GM12878 (cell line): ENCODE measurements around the gene THUMPD2. TPM values are rescaled to one million over a fixed set of nuclear protein-coding genes. Genes with fewer than 3 reads are reported as not detected.

Experiments
- ATAC-seq: fragments of 200-7000 bp; cut with Tn5 transposase; 3 replicates; pipeline ENCODE4 v1.9.1; 2020; ENCODE audit warnings: mild to moderate bottlenecking, moderate library complexity
- BruUV-seq: library from RNA; stranded (reverse); fragments of 400-500 nt; replicated peaks from 2 replicates; lab custom pipeline; 2021; lab: Mats Ljungman, UMichigan
- CTCF ChIA-PET: fragments of 300-600 bp; sonication (Branson Sonifier 250); formaldehyde crosslinking; extraction: SDS; loops from one replicate; lab custom pipeline; 2021; ENCODE audit warnings: inconsistent platforms; lab: Yijun Ruan, JAX
- POLR2A ChIA-PET: fragments of 350-600 bp; formaldehyde crosslinking; extraction: SDS; loops from one replicate; lab custom pipeline; 2021; ENCODE audit warnings: inconsistent platforms; lab: Charles Lee
- RAD21 ChIA-PET: fragments of 300-600 bp; sonication (Branson Sonifier 250); formaldehyde crosslinking; loops from one replicate; lab custom pipeline; 2023; ENCODE audit warnings: antibody characterized with exemption; ENCODE audit not compliant: unreplicated experiment; lab: Charles Lee
- SMC1A ChIA-PET: fragments of 300-600 bp; sonication (Branson Sonifier 250); formaldehyde crosslinking; loops from one replicate; lab custom pipeline; 2023; ENCODE audit not compliant: unreplicated experiment, uncharacterized antibody; lab: Charles Lee
- DNase-seq: peaks from one replicate; pipeline ENCODE4 v3.0.0-alpha.2; 2011; ENCODE audit warnings: low read depth, low spot score
- FAIRE-seq: peaks from 3 replicates; lab custom pipeline; 2011; peaks lifted over from hg19 to GRCh38; lab: Jason Lieb, UNC
- H2AFZ ChIP-seq: 2 replicates; pipeline ENCODE4 v1.6.0; 2011; ENCODE audit warnings: low read depth, low read length, control low read depth; ENCODE audit not compliant: control insufficient read depth
- H3K27ac ChIP-seq: 2 replicates; pipeline ENCODE4 v1.5.1; 2011; ENCODE audit warnings: control low read depth; ENCODE audit not compliant: control insufficient read depth, insufficient read depth
- H3K27me3 ChIP-seq, 2 experiments: replicated peaks in 1 of 2; 2 replicates each; pipeline versions ENCODE4 v1.6.0 to v1.6.1; 2011; ENCODE audit warnings: low read length in 1 of 2; ENCODE audit not compliant: control insufficient read depth in 2 of 2, insufficient read depth in 2 of 2
- H3K36me3 ChIP-seq, 2 experiments: 2 replicates each; pipeline ENCODE4 v1.5.1; 2011; ENCODE audit warnings: low read length in 1 of 2; ENCODE audit not compliant: control insufficient read depth in 2 of 2, insufficient read depth in 2 of 2
- H3K4me1 ChIP-seq: 2 replicates; pipeline ENCODE4 v1.6.1; 2011; ENCODE audit warnings: mild to moderate bottlenecking, low read length, moderate library complexity, mixed read lengths; ENCODE audit not compliant: control insufficient read depth, insufficient read depth
- H3K4me2 ChIP-seq: 2 replicates; pipeline ENCODE4 v1.6.0; 2011; ENCODE audit warnings: control low read depth; ENCODE audit not compliant: control insufficient read depth, insufficient read depth
- H3K4me3 ChIP-seq: fragments of 200-600 bp; sonication (generic); 2 replicates; pipeline ENCODE4 v1.5.1; 2016
- H3K79me2 ChIP-seq: 2 replicates; pipeline ENCODE4 v1.6.0; 2011; ENCODE audit warnings: low read length; ENCODE audit not compliant: control insufficient read depth, insufficient read depth
- H3K9ac ChIP-seq: 2 replicates; pipeline ENCODE4 v1.8.0; 2011; ENCODE audit warnings: low read length, control low read depth, mixed read lengths; ENCODE audit not compliant: control insufficient read depth, insufficient read depth
- H3K9me3 ChIP-seq: replicated peaks from 3 replicates; pipeline ENCODE4 v1.5.1; 2011; ENCODE audit warnings: mild to moderate bottlenecking, low read length; ENCODE audit not compliant: control insufficient read depth, insufficient read depth
- H4K20me1 ChIP-seq: 2 replicates; pipeline ENCODE4 v1.6.0; 2011; ENCODE audit not compliant: control insufficient read depth, insufficient read depth
- BRCA1 ChIP-seq: IDR thresholded peaks from 2 replicates; pipeline ENCODE4 v1.6.1; 2011; ENCODE audit warnings: low read depth, low read length, improper control_type of control experiment
- CBX5 ChIP-seq: sonication (generic); IDR thresholded peaks from 2 replicates; pipeline ENCODE4 v1.6.1; 2016; ENCODE audit warnings: low read depth, moderate library complexity, mild to moderate bottlenecking, inconsistent platforms
- EZH2 ChIP-seq: IDR thresholded peaks from 2 replicates; pipeline ENCODE4 v1.6.1; 2012; ENCODE audit warnings: low read depth, mild to moderate bottlenecking, control low read depth, inconsistent platforms, low read length, borderline replicate concordance; ENCODE audit not compliant: control insufficient read depth
- GABPA ChIP-seq: IDR thresholded peaks from 2 replicates; pipeline ENCODE4 v1.6.1; 2014; ENCODE audit warnings: antibody characterized with exemption, low read depth, mild to moderate bottlenecking, inconsistent platforms
- HDAC6 ChIP-seq: fragments of 200-600 bp; sonication (generic); IDR thresholded peaks from one replicate; pipeline ENCODE4 v1.8.0; 2017; ENCODE audit warnings: antibody characterized with exemption; ENCODE audit not compliant: unreplicated experiment
- KAT2A ChIP-seq: conservative IDR thresholded peaks from 2 replicates; pipeline ENCODE4 v1.6.1; 2011; ENCODE audit warnings: low read depth, low read length; ENCODE audit not compliant: control insufficient read depth
- KDM1A ChIP-seq: fragments of 200-600 bp; sonication (generic); IDR thresholded peaks from 2 replicates; pipeline ENCODE4 v1.6.1; 2016; ENCODE audit warnings: borderline replicate concordance
- NFXL1 ChIP-seq: fragments of 450-650 bp; IDR thresholded peaks from 2 replicates; pipeline ENCODE4 v1.6.1; 2017; ENCODE audit warnings: antibody characterized with exemption, mild to moderate bottlenecking, borderline replicate concordance
- PAX5 ChIP-seq: IDR thresholded peaks from 2 replicates; pipeline ENCODE4 v1.6.1; 2011; ENCODE audit warnings: low read depth, low read length, borderline replicate concordance
- SMAD1 ChIP-seq: fragments of 450-650 bp; IDR thresholded peaks from 2 replicates; pipeline ENCODE4 v1.6.1; 2018; ENCODE audit warnings: mild to moderate bottlenecking, low read depth; ENCODE audit not compliant: partially characterized antibody
- WRNIP1 ChIP-seq: IDR thresholded peaks from 2 replicates; pipeline ENCODE4 v1.6.1; 2011; ENCODE audit warnings: low read depth, low read length, improper control_type of control experiment, borderline replicate concordance
- WGBS: methylation state at CpG from one replicate; pipeline ENCODE4 v1.1.6; 2016; ENCODE audit warnings: low lambda C conversion rate; ENCODE audit not compliant: insufficient replicate concordance, insufficient coverage; ENCODE audit errors: missing lambda C conversion rate; 5-methylcytosine and 5-hydroxymethylcytosine counted together
- in situ Hi-C: fragments of 300-500 bp; cut with MboI; formaldehyde crosslinking; loops from 9 replicates; pipeline ENCODE4 v1.14.3; 2018; ENCODE audit warnings: mixed read lengths
- intact Hi-C: fragments of 100-400 bp; cut with micrococcal nuclease; formaldehyde crosslinking; loops from one replicate; pipeline ENCODE4 v1.14.2; 2022; ENCODE audit not compliant: unreplicated experiment
- polyA plus RNA-seq, 11 experiments: library from polyadenylated mRNA; depleted of rRNA in 4 of 11; unstranded in 6 of 11; stranded (reverse) in 5 of 11; fragments of >200 nt; fragmentation: Nextera tagmentation in 4 of 11; fragmentation: Illumina TruSeq in 1 of 11; extraction: Ambion mirVana in 4 of 11; extraction: Trizol in 1 of 11; gene quantifications; 1 replicate in 1 of 11; 2 replicates in 10 of 11; pipeline versions ENCODE4 v1.2.1 to v1.2.3, GENCODE V29; 2011 to 2016; ENCODE audit warnings: inconsistent platforms in 2 of 11, missing spikeins in 2 of 11, low read depth in 1 of 11
- total RNA-seq, 4 experiments: library from RNA; depleted of rRNA in 3 of 4; stranded (reverse); fragments of >200 nt in 3 of 4; fragmentation: Illumina TruSeq in 1 of 4; extraction: Trizol in 1 of 4; gene quantifications; 2 replicates each; pipeline versions ENCODE4 v1.2.1 to v1.2.3, GENCODE V29; 2013 to 2021
- TF ChIP-seq, protein P1 (sequence below): fragments of 150-350 bp; IDR thresholded peaks from 2 replicates; pipeline ENCODE4 v1.6.1; 2014; ENCODE audit warnings: mild to moderate bottlenecking, low read depth, low read length
- TF ChIP-seq, protein P2 (sequence below): fragments of 450-650 bp; IDR thresholded peaks from 2 replicates; pipeline ENCODE4 v1.6.1; 2017; ENCODE audit warnings: low read depth, mild to moderate bottlenecking, moderate library complexity

Gene THUMPD2
- total and polyA plus RNA-seq, 10 of the 15 experiments (the other 5 are each of a cell fraction or from before 2014, with no cell fraction given): 6.7 to 19.7 (median 13.8) TPM

DNA sequence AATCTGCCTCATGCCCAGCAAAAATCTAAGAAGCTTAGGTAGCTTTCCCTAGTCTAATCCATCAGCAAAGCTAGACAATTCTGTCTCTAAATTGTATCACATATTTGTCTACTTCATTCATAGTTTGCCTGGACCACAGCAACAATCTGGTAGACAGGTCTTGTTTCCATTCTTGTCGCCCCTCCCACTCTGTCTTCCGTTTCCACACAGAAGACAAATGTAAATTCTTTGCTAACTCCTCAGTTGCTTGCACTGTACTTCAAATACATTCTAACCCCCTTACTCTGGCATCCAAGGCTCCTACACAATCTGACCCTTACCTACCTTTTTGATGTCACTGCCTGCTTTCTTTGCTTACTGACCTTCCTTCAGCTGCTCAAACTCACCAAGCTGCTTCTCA is 40.1 kb downstream of the THUMPD2 start (continued):
- TF ChIP-seq, protein P1, sequence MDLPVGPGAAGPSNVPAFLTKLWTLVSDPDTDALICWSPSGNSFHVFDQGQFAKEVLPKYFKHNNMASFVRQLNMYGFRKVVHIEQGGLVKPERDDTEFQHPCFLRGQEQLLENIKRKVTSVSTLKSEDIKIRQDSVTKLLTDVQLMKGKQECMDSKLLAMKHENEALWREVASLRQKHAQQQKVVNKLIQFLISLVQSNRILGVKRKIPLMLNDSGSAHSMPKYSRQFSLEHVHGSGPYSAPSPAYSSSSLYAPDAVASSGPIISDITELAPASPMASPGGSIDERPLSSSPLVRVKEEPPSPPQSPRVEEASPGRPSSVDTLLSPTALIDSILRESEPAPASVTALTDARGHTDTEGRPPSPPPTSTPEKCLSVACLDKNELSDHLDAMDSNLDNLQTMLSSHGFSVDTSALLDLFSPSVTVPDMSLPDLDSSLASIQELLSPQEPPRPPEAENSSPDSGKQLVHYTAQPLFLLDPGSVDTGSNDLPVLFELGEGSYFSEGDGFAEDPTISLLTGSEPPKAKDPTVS: no peak
- TF ChIP-seq WRNIP1: no peak
- TF ChIP-seq, protein P2, sequence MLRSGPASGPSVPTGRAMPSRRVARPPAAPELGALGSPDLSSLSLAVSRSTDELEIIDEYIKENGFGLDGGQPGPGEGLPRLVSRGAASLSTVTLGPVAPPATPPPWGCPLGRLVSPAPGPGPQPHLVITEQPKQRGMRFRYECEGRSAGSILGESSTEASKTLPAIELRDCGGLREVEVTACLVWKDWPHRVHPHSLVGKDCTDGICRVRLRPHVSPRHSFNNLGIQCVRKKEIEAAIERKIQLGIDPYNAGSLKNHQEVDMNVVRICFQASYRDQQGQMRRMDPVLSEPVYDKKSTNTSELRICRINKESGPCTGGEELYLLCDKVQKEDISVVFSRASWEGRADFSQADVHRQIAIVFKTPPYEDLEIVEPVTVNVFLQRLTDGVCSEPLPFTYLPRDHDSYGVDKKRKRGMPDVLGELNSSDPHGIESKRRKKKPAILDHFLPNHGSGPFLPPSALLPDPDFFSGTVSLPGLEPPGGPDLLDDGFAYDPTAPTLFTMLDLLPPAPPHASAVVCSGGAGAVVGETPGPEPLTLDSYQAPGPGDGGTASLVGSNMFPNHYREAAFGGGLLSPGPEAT: no peak
- TF ChIP-seq KAT2A: no peak
- TF ChIP-seq SMAD1: no peak
- TF ChIP-seq NFXL1: no peak
- no peak for TF ChIP-seq BRCA1

DNA sequence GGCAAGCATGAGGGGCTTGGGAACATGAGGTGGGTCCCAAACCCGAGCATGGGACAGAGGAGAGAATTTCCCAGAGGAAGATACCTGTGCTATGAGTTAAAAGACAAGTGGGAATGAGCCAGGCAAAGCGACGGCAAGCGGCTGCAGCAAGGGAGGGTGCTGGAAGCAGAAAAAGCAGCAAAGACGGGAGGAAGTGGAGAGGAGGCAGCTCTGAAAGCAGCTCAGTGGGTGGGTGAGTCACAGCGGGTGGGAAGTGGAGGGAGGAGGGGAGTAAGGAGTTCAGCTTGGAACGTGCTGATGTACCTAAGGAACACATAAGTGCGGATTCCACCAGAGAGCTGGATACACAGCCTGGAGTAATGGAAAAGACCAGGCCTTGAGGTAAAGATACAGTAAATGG is 41.4 kb downstream of the THUMPD2 start:
- TF ChIP-seq PAX5: no peak
- TF ChIP-seq KAT2A: no peak
- no peak for TF ChIP-seq GABPA
- TF ChIP-seq EZH2: no peak
- no peak for TF ChIP-seq KDM1A
- TF ChIP-seq HDAC6: no peak
- TF ChIP-seq CBX5: no peak
- in situ Hi-C loops (loop anchor here (25.0 kb wide), 1 partner anchor 675 kb away; no protein-coding TSS in a partner anchor), intact Hi-C loops (no loop called here)
- Histone ChIP-seq H3K27me3 (no peaks in the 10 kb centered on the region), H3K4me1 (no peaks in the 10 kb centered on the region), H4K20me1 (no peaks in the 10 kb centered on the region), H3K36me3 (peaks cover 2 to 24% of the 10 kb centered on the region in 2 experiments), H3K79me2 (no peaks in the 10 kb centered on the region), H2AFZ (no peak overlapping the region), H3K4me3 (no peak overlapping the region), H3K27ac (no peak overlapping the region), H3K4me2 (no peak overlapping the region), H3K9me3 (no peaks in the 10 kb centered on the region), H3K9ac (no peak overlapping the region)
- ChIA-PET SMC1A (no interaction called here), CTCF (interaction anchor here (1.7 to 2.8 kb wide), 2 partner anchors 8 to 10 kb away, joined by 6 to 18 read pairs; no protein-coding TSS in a partner anchor), RAD21 (no interaction called here), POLR2A (no interaction called here)
- no TSS peak for BruUV-seq
- ATAC-seq (no peak), DNase-seq (no peak), FAIRE-seq (no peak)
- 98% methylated on average over 8 of the region's 8 CpGs for WGBS
